WI38 (cell line): Measurements from ENCODE around the gene LRCH4.

ENCODE experiments used
- H3K4me3 ChIP-seq: 2 replicates; pipeline ENCODE4 v1.5.1; 2011; ENCODE audit warnings: low read depth, mild to moderate bottlenecking, control low read depth, low read length
- CTCF ChIP-seq: IDR thresholded peaks from 2 replicates; pipeline ENCODE4 v1.5.1; 2012; ENCODE audit warnings: low read depth, mild to moderate bottlenecking, control low read depth, low read length

LRCH4 gene

DNA sequence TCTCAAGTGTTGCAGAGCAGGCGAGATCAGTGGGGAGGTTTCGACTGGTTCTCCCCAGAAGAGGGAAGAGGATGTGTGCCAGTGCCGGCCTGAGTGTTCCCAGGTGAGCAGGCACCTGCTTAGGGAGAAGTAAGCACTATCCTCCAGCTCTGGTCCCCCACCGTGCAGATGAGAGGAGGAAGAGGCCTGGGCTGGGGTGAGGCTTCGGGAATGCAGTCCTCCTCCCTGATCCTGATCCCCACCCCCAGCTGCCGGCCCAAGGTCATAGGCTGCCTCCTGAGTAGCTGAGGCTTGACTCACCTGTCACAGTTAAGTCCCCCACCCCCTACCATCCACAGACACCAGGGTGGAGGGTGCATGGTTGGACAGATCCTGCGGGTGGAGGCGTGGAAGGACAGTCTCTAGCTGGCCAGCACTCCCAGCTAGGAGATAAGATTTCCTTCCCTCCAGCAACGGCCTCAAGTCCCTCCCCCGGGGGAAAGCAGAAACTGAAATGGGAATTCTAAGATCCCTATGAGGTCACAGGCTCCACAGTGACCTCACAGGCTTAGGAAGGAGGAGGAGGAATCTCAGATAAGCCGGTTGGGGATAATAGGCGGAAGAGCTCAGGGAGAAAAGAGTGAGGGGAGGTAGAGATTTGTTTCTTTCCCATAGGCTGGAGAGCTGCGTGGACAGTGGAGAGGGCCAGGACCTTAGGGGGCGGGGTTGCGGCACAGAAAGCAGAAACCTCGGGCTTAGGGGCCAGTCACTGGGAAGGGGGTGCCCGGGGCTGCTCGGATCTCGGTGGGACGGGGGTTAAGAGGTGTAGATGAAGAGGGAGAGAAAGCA is 1.0 kb downstream of the LRCH4 start:
- no peak for TF ChIP-seq CTCF
- peak overlapping the region; percentile 66 for H3K4me3 ChIP-seq

GRCh38 chr7:100584054-100584682 is 1.8 kb downstream of the LRCH4 start:
- TF ChIP-seq CTCF = no peak
- peak overlapping the region; percentile 66 for H3K4me3 ChIP-seq

DNA sequence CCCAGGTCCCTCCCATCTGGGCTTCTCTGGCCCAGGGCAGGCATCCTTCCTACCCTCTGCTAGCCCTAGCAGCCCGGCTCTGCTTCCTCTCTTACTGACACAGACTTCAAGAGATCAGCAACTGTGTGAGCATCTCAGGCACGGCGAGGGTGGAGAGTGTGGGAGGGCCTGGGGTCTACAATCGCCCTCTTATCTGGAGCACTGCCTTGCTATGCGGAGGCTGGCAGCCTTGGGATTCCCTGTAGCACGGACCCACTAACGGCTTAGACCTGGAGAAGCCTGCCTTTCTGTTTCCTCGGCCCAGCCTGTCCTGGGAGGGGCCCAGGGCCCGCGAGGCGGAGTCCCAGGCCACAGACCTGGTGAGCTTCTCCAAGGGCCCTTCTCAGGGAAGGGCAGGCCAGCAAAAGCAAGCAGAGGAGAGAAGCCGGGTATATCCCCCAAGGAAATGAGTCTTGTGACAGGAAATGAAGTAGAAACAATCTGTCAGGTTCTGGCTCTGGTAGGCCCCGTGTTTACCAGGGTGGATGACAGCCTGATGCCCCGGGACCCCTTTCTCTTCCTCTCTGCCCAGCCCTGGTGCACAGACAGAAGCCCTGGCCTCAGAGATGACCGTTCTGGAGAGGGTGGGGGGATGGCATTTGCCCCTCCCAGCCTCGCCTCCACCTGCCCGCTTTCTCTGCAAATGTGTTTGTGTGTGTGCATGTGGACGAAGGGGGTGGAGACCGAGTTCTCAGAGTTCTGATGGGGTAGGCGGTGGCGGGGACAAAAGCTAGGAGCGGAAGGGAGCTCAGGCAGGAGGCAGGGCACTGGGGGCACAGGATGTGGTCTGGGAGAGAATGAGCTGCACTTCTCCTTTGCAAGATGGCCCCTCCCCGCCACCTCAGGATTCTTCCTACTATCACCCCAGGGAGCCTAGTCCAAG is 2.5 kb downstream of the LRCH4 start:
- no peak for TF ChIP-seq CTCF
- H3K4me3 ChIP-seq = peak overlapping the region; percentile 66

- H3K4me3 ChIP-seq = peak overlapping the region; percentile 66
- no peak for TF ChIP-seq CTCF
These were observed 3.3 kb downstream of the LRCH4 start for GRCh38 chr7:100582650-100583049.

- H3K4me3 ChIP-seq = no peak overlapping the region
- no peak for TF ChIP-seq CTCF
These were observed 3.8 kb downstream of the LRCH4 start for GRCh38 chr7:100582041-100582579.

DNA sequence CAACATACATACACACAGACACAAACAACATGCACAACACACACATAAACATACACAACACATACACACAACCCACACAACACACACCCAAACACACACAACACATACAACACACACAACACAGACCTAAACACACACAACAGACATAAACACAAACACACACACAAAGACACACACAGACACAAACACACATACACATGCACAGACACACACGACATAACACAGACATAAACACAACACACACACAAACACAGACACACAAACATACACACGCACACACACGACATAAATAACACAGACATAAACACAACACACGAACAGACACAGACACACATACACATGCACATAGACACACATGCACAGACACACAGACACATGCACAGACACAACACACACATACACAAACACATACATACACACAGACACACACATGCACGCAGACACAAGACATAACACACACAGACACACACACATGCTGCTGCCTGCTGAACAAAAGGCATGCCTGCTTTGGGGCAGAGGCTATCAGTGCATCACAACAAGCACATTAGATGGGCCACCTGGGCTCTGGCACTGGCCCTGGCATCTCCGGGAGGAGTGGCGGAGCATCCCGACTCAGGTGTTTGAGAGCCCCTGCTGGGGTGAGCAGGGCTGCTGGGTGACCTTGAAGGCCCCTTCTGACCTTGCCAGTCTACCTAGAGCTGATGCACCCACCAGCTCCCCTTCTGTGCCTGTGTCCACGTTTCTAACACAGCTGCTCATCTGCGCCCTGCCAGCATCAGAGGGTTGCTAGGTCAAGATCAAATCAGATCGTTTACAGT is 5.3 kb downstream of the LRCH4 start:
- H3K4me3 ChIP-seq = no peak overlapping the region
- TF ChIP-seq CTCF = no peak
